Ishikawa (cell line): Measurements from ENCODE around the gene CCDC110.

Source experiments
- CEBPB ChIP-seq: IDR thresholded peaks from 2 replicates; pipeline ENCODE4 v1.6.1; 2012
- CREB1 ChIP-seq: IDR thresholded peaks from 2 replicates; pipeline ENCODE4 v1.6.1; 2012; ENCODE audit warnings: low read depth
- EGR1 ChIP-seq: IDR thresholded peaks from 2 replicates; pipeline ENCODE4 v1.6.1; 2012
- EP300 ChIP-seq: IDR thresholded peaks from 2 replicates; pipeline ENCODE4 v1.6.1; 2012; ENCODE audit warnings: borderline replicate concordance
- FOXM1 ChIP-seq: IDR thresholded peaks from 2 replicates; pipeline ENCODE4 v1.6.1; 2012; ENCODE audit warnings: low read depth, borderline replicate concordance
- MAX ChIP-seq: IDR thresholded peaks from 2 replicates; pipeline ENCODE4 v1.6.1; 2012
- NFIC ChIP-seq: IDR thresholded peaks from 2 replicates; pipeline ENCODE4 v1.6.1; 2012
- RAD21 ChIP-seq: IDR thresholded peaks from 2 replicates; pipeline ENCODE4 v1.6.1; 2012; ENCODE audit warnings: low read depth
- REST ChIP-seq: IDR thresholded peaks from 2 replicates; pipeline ENCODE4 v1.6.1; 2012; ENCODE audit warnings: low read depth, mild to moderate bottlenecking
- TAF1 ChIP-seq: IDR thresholded peaks from 2 replicates; pipeline ENCODE4 v1.6.1; 2012; ENCODE audit warnings: low read depth, mild to moderate bottlenecking
- TCF12 ChIP-seq: IDR thresholded peaks from 2 replicates; pipeline ENCODE4 v1.6.1; 2012; ENCODE audit warnings: low read depth
- TEAD4 ChIP-seq: IDR thresholded peaks from 2 replicates; pipeline ENCODE4 v1.6.1; 2012
- USF1 ChIP-seq: IDR thresholded peaks from 2 replicates; pipeline ENCODE4 v1.6.1; 2012
- YY1 ChIP-seq: IDR thresholded peaks from 2 replicates; pipeline ENCODE4 v1.6.1; 2012; ENCODE audit warnings: low read depth
- ZBTB7A ChIP-seq: IDR thresholded peaks from 2 replicates; pipeline ENCODE4 v1.6.1; 2012; ENCODE audit warnings: low read depth

The CCDC110 gene

GRCh38 chr4:185488650-185489049 is 17.1 kb upstream of the CCDC110 start:
- TF ChIP-seq RAD21 (no peak), CEBPB (no peak), NFIC (no peak), REST (no peak), TAF1 (no peak), MAX (no peak), YY1 (no peak), CREB1 (no peak), FOXM1 (no peak)

GRCh38 chr4:185481401-185481800 is 9.9 kb upstream of the CCDC110 start:
- TF ChIP-seq FOXM1 (no peak), USF1 (no peak), EGR1 (no peak), TEAD4 (no peak), YY1 (no peak), RAD21 (no peak), REST (no peak), EP300 (no peak), ZBTB7A (no peak), CEBPB (no peak), MAX (no peak), TAF1 (no peak), CREB1 (no peak), NFIC (no peak), TCF12 (no peak)

- TF ChIP-seq TEAD4, result no peak
- no peak for TF ChIP-seq CREB1
- no peak for TF ChIP-seq MAX
- no peak for TF ChIP-seq FOXM1
- no peak for TF ChIP-seq ZBTB7A
- no peak for TF ChIP-seq TCF12
Observed at GRCh38 chr4:185480016-185480732, 8.6 kb upstream of the CCDC110 start.

- no peak for TF ChIP-seq YY1
Observed at GRCh38 chr4:185479507-185479971, 8.0 kb upstream of the CCDC110 start.

GRCh38 chr4:185473247-185473646 is 1.7 kb upstream of the CCDC110 start:
- TF ChIP-seq TAF1 (no peak), USF1 (no peak)

DNA sequence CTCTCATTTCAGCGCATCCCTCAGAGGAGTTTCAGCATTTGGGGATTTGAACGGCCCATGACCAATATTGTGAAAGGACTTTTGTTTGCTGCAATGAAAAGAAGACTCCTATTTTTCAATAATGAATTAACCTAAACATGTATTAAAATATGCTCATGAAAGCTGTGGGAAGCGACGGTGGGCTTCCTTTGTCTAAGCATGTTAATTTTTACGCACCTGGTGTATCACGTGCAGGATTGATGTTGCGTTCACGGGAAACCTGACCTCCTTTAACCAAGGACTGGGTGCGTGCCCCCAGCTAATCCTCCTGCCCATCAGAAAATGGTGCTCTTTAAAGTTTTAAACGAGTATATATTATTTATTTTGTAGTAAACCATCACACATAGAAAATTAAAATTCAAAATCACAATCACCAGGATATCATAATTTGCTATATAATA is 590 bp upstream of the CCDC110 start:
- no peak for TF ChIP-seq EGR1
